MM.1S (cell line): ENCODE results near the gene KMT5C.

Source experiments
- DNase-seq: peaks from one replicate; pipeline ENCODE4 v3.0.0-alpha.2; 2015
- H2AFZ ChIP-seq: fragments of 300-600 bp; sonication (generic); 2 replicates; pipeline ENCODE4 v1.6.0; 2016; ENCODE audit warnings: antibody characterized with exemption, low read length
- H3F3A ChIP-seq: fragments of 300-600 bp; sonication (generic); 2 replicates; pipeline ENCODE4 v1.6.1; 2016; ENCODE audit warnings: mild to moderate bottlenecking, antibody characterized with exemption, low read length, moderate library complexity, mixed read lengths; ENCODE audit not compliant: insufficient read depth
- H3K27ac ChIP-seq: fragments of 300-600 bp; sonication (generic); 2 replicates; pipeline ENCODE4 v1.5.1; 2016; ENCODE audit warnings: mild to moderate bottlenecking, low read length
- H3K27me3 ChIP-seq: fragments of 300-600 bp; sonication (generic); replicated peaks from 2 replicates; pipeline ENCODE4 v1.6.0; 2016; ENCODE audit warnings: low read length; ENCODE audit not compliant: insufficient read depth
- H3K36me3 ChIP-seq: fragments of 300-600 bp; sonication (generic); replicated peaks from 2 replicates; pipeline ENCODE4 v1.6.1; 2016; ENCODE audit warnings: mild to moderate bottlenecking, low read length, mixed read lengths; ENCODE audit not compliant: insufficient read depth
- H3K4me1 ChIP-seq: fragments of 300-600 bp; sonication (generic); 2 replicates; pipeline ENCODE4 v1.6.1; 2016; ENCODE audit warnings: low read length, mixed read lengths
- H3K4me2 ChIP-seq: fragments of 300-600 bp; sonication (generic); 2 replicates; pipeline ENCODE4 v1.6.0; 2016; ENCODE audit warnings: low read depth, low read length
- H3K4me3 ChIP-seq: fragments of 300-600 bp; sonication (generic); 2 replicates; pipeline ENCODE4 v1.5.1; 2016; ENCODE audit warnings: low read length, mixed read lengths
- H3K79me2 ChIP-seq: fragments of 300-600 bp; sonication (generic); 2 replicates; pipeline ENCODE4 v1.6.1; 2016; ENCODE audit warnings: mixed run types, low read length, mixed read lengths
- H3K9ac ChIP-seq: fragments of 300-600 bp; sonication (generic); 2 replicates; pipeline ENCODE4 v1.6.1; 2016; ENCODE audit warnings: low read length, mixed read lengths
- H3K9me2 ChIP-seq: fragments of 300-600 bp; sonication (generic); replicated peaks from 2 replicates; pipeline ENCODE4 v1.6.1; 2016; ENCODE audit warnings: mild to moderate bottlenecking, low read length, mixed read lengths; ENCODE audit not compliant: insufficient read depth
- H3K9me3 ChIP-seq: fragments of 300-600 bp; sonication (generic); replicated peaks from 2 replicates; pipeline ENCODE4 v1.6.1; 2016; ENCODE audit warnings: mild to moderate bottlenecking, low read length, mixed read lengths; ENCODE audit not compliant: insufficient read depth
- H4K20me1 ChIP-seq: fragments of 300-600 bp; sonication (generic); 2 replicates; pipeline ENCODE4 v1.6.1; 2016; ENCODE audit warnings: mild to moderate bottlenecking, low read length, moderate library complexity, mixed read lengths; ENCODE audit not compliant: insufficient read depth
- CTCF ChIP-seq: fragments of 300-600 bp; sonication (generic); IDR thresholded peaks from 2 replicates; pipeline ENCODE4 v1.5.1; 2016; ENCODE audit warnings: antibody characterized with exemption, low read length, mixed read lengths
- EZH2 ChIP-seq: fragments of 300-600 bp; sonication (generic); optimal IDR thresholded peaks from 2 replicates; pipeline ENCODE3; 2017; ENCODE audit warnings: low read depth, mild to moderate bottlenecking, antibody characterized with exemption, low read length, mixed read lengths
- EZH2phosphoT487 ChIP-seq: fragments of 300-600 bp; sonication (generic); IDR thresholded peaks from 2 replicates; pipeline ENCODE4 v1.6.1; 2018; ENCODE audit warnings: antibody characterized with exemption, low read length

KMT5C gene

GRCh38 chr19:55320844-55321419, 18.7 kb upstream of the KMT5C start:
- H3K9ac ChIP-seq: no peak overlapping the region

GRCh38 chr19:55321466-55322137, 18.1 kb upstream of the KMT5C start:
- H3K4me1 ChIP-seq: no peaks in the 10 kb centered on the region
- no peak overlapping the region for H3K4me3 ChIP-seq
- no peaks in the 10 kb centered on the region for H3K27me3 ChIP-seq
- H3K27ac ChIP-seq: no peak overlapping the region
- H3K9me2 ChIP-seq: no peaks in the 10 kb centered on the region
- H3K4me2 ChIP-seq: no peak overlapping the region
- H3K9ac ChIP-seq: no peak overlapping the region
- no peak overlapping the region for H2AFZ ChIP-seq
- no peaks in the 10 kb centered on the region for H3K36me3 ChIP-seq
- no peaks in the 10 kb centered on the region for H3K9me3 ChIP-seq
- TF ChIP-seq EZH2: no peak
- no peak for TF ChIP-seq CTCF
- TF ChIP-seq EZH2phosphoT487: no peak
- no peaks in the 10 kb centered on the region for H3F3A ChIP-seq
- H4K20me1 ChIP-seq: no peaks in the 10 kb centered on the region
- DNase-seq: no peak
- no peaks in the 10 kb centered on the region for H3K79me2 ChIP-seq

More at GRCh38 chr19:55320844-55321419, 18.7 kb upstream of the KMT5C start:
- H3K36me3 ChIP-seq: no peaks in the 10 kb centered on the region
- H3K27me3 ChIP-seq: no peaks in the 10 kb centered on the region
- H3K4me3 ChIP-seq: no peak overlapping the region
- H3K79me2 ChIP-seq: no peaks in the 10 kb centered on the region
- H3K27ac ChIP-seq: no peak overlapping the region
- no peak for DNase-seq
- H3K4me2 ChIP-seq: no peak overlapping the region
- H4K20me1 ChIP-seq: no peaks in the 10 kb centered on the region
- no peaks in the 10 kb centered on the region for H3F3A ChIP-seq
- H3K9me2 ChIP-seq: no peaks in the 10 kb centered on the region
- H2AFZ ChIP-seq: no peak overlapping the region
- H3K4me1 ChIP-seq: no peaks in the 10 kb centered on the region
- TF ChIP-seq EZH2 (no peak), CTCF (no peak), EZH2phosphoT487 (no peak)
- H3K9me3 ChIP-seq: no peaks in the 10 kb centered on the region

- Histone ChIP-seq H3K4me2 (no peak overlapping the region), H3K9me3 (no peaks in the 10 kb centered on the region), H2AFZ (no peak overlapping the region), H3K9ac (no peak overlapping the region), H3K36me3 (no peaks in the 10 kb centered on the region), H3K9me2 (no peaks in the 10 kb centered on the region), H3F3A (no peaks in the 10 kb centered on the region), H3K4me1 (no peaks in the 10 kb centered on the region), H3K27ac (no peak overlapping the region), H3K4me3 (no peak overlapping the region), H3K27me3 (no peaks in the 10 kb centered on the region), H4K20me1 (no peaks in the 10 kb centered on the region), H3K79me2 (no peaks in the 10 kb centered on the region)
- no peak for DNase-seq
- TF ChIP-seq CTCF (no peak), EZH2phosphoT487 (no peak), EZH2 (no peak)
These were observed 17.3 kb upstream of the KMT5C start for GRCh38 chr19:55322204-55322885.
